HepG2 (cell line): ENCODE measurements around the gene VEGFC. TPM values are rescaled to one million over a fixed set of nuclear protein-coding genes. Genes with fewer than 3 reads are reported as not detected.

Experiments
- ATAC-seq: fragments of 200-7000 bp; cut with Tn5 transposase; 3 replicates; pipeline ENCODE4 v1.9.1; 2020; ENCODE audit warnings: mild to moderate bottlenecking, moderate library complexity
- BruUV-seq: library from RNA; stranded (reverse); fragments of 400-500 nt; replicated peaks from 2 replicates; lab custom pipeline; 2021; lab: Mats Ljungman, UMichigan
- CTCF ChIA-PET: fragments of 300-600 bp; formaldehyde crosslinking; extraction: SDS; loops from one replicate; lab custom pipeline; 2021; ENCODE audit warnings: low total read pairs, inconsistent platforms, low intra/inter-chr PET ratio; lab: Yijun Ruan, JAX
- POLR2A ChIA-PET: fragments of 350-600 bp; sonication (Branson Sonifier 250); formaldehyde crosslinking; loops from one replicate; lab custom pipeline; 2020; ENCODE audit warnings: antibody characterized with exemption, inconsistent platforms; lab: Yijun Ruan, JAX
- DNase-seq: peaks from one replicate; pipeline ENCODE4 v3.0.0-alpha.2; 2015; ENCODE audit warnings: low spot score
- FAIRE-seq: peaks from 3 replicates; lab custom pipeline; 2011; peaks lifted over from hg19 to GRCh38; lab: Jason Lieb, UNC
- H2AFZ ChIP-seq: one replicate; pipeline ENCODE4 v1.6.1; 2011; ENCODE audit warnings: low read length, inconsistent platforms
- H3K27ac ChIP-seq: fragments of 300-600 bp; 3 replicates; pipeline ENCODE4 v1.8.0; 2011; ENCODE audit warnings: mixed run types, mild to moderate bottlenecking, mixed read lengths, low read length, inconsistent platforms; ENCODE audit not compliant: insufficient read depth; ENCODE audit errors: extremely low read length
- H3K27me3 ChIP-seq, 2 experiments: fragments of 200-600 bp in 1 of 2; 2 replicates in 1 of 2; 3 replicates in 1 of 2; pipeline versions ENCODE4 v1.6.0 to v1.8.0; 2011; ENCODE audit warnings: low read length in 2 of 2, mild to moderate bottlenecking in 2 of 2, moderate library complexity in 2 of 2, inconsistent platforms in 1 of 2; ENCODE audit not compliant: insufficient read depth in 2 of 2, control insufficient read depth in 1 of 2
- H3K36me3 ChIP-seq, 2 experiments: fragments of 200-600 bp in 1 of 2; replicated peaks in 1 of 2; 2 replicates in 1 of 2; 3 replicates in 1 of 2; pipeline versions ENCODE4 v1.5.1 to v1.8.0; 2011; ENCODE audit warnings: low read length in 2 of 2, inconsistent platforms in 1 of 2; ENCODE audit not compliant: insufficient read depth in 2 of 2, control insufficient read depth in 1 of 2
- H3K4me1 ChIP-seq: 2 replicates; pipeline ENCODE4 v1.5.1; 2012; ENCODE audit warnings: low read length, inconsistent platforms; ENCODE audit not compliant: insufficient read depth
- H3K4me2 ChIP-seq: 2 replicates; pipeline ENCODE4 v1.6.0; 2011; ENCODE audit warnings: low read depth, low read length, inconsistent platforms
- H3K4me3 ChIP-seq, 3 experiments: fragments of 200-600 bp in 1 of 3; sonication (generic), shearing (Covaris generic) in 1 of 3; replicated peaks in 1 of 3; 2 replicates each; pipeline ENCODE4 v1.5.1; 2011 to 2016; ENCODE audit warnings: low read length in 3 of 3, inconsistent platforms in 2 of 3, low read depth in 2 of 3, mild to moderate bottlenecking in 2 of 3, control low read depth in 1 of 3, mixed read lengths in 1 of 3; ENCODE audit not compliant: insufficient read depth in 1 of 3
- H3K79me2 ChIP-seq: one replicate; pipeline ENCODE4 v1.6.1; 2011; ENCODE audit warnings: low read length, inconsistent platforms; ENCODE audit not compliant: insufficient read depth
- H3K9ac ChIP-seq: 2 replicates; pipeline ENCODE4 v1.6.0; 2011; ENCODE audit warnings: mild to moderate bottlenecking, low read depth, low read length, inconsistent platforms; ENCODE audit not compliant: insufficient read depth
- H3K9me3 ChIP-seq: 2 replicates; pipeline ENCODE4 v1.5.1; 2012; ENCODE audit warnings: mild to moderate bottlenecking, low read length
- H4K20me1 ChIP-seq: 2 replicates; pipeline ENCODE4 v1.6.0; 2011; ENCODE audit warnings: inconsistent platforms, mild to moderate bottlenecking, low read length, moderate library complexity; ENCODE audit not compliant: insufficient read depth
- ATF4 ChIP-seq, 2 experiments: fragments of 450-650 bp in 1 of 2; sonication (generic) in 1 of 2; formaldehyde crosslinking; IDR thresholded peaks; 2 replicates each; pipeline versions ENCODE4 v1.5.0 to v1.8.0; 2020 to 2022; ENCODE audit warnings: mild to moderate bottlenecking in 1 of 2, missing genetic modification reagents in 1 of 2
- ATF6 ChIP-seq: sonication (generic); formaldehyde crosslinking; conservative IDR thresholded peaks from 2 replicates; pipeline ENCODE4 v1.4.0; 2020; ENCODE audit warnings: missing genetic modification reagents
- CC2D1A ChIP-seq: sonication (generic); formaldehyde crosslinking; IDR thresholded peaks from 2 replicates; pipeline ENCODE4 v1.8.1; 2023; ENCODE audit warnings: mild to moderate bottlenecking, missing genetic modification reagents
- EHMT2 ChIP-seq: fragments of 200-600 bp; sonication (generic); IDR thresholded peaks from 2 replicates; pipeline ENCODE4 v1.7.0; 2017; ENCODE audit warnings: antibody characterized with exemption, low read depth, low read length, borderline replicate concordance
- FOXK2 ChIP-seq: fragments of 450-650 bp; IDR thresholded peaks from 2 replicates; pipeline ENCODE4 v1.6.1; 2016
- GATAD2A ChIP-seq: IDR thresholded peaks from 2 replicates; pipeline ENCODE4 v1.6.1; 2016
- KLF6 ChIP-seq: IDR thresholded peaks from 2 replicates; pipeline ENCODE4 v1.8.0; 2016; ENCODE audit warnings: missing biosample characterization, missing genetic modification reagents
- RFXANK ChIP-seq: IDR thresholded peaks from 2 replicates; pipeline ENCODE4 v1.6.1; 2016
- SMC3 ChIP-seq: IDR thresholded peaks from 2 replicates; pipeline ENCODE4 v1.6.1; 2011; ENCODE audit warnings: low read length, improper control_type of control experiment
- THAP11 ChIP-seq: IDR thresholded peaks from 2 replicates; pipeline ENCODE4 v1.6.1; 2016; ENCODE audit warnings: missing biosample characterization, missing genetic modification reagents
- U2AF1 ChIP-seq: fragments of 200-400 bp; formaldehyde crosslinking; optimal IDR thresholded peaks from 2 replicates; pipeline ENCODE3; 2017; ENCODE audit warnings: mild to moderate bottlenecking, low read depth, low read length
- YEATS2 ChIP-seq: sonication (generic); formaldehyde crosslinking; IDR thresholded peaks from 2 replicates; pipeline ENCODE4 v1.4.0; 2020; ENCODE audit warnings: missing genetic modification reagents, borderline replicate concordance
- ZBTB1 ChIP-seq: sonication (generic); formaldehyde crosslinking; IDR thresholded peaks from 2 replicates; pipeline ENCODE4 v1.4.0; 2020; ENCODE audit warnings: missing genetic modification reagents, borderline replicate concordance
- ZBTB7B ChIP-seq: sonication (generic); formaldehyde crosslinking; IDR thresholded peaks from 2 replicates; pipeline ENCODE4 v1.4.0; 2020; ENCODE audit warnings: missing genetic modification reagents
- ZNF207 ChIP-seq: fragments of 450-650 bp; IDR thresholded peaks from 2 replicates; pipeline ENCODE4 v1.6.1; 2016; ENCODE audit warnings: antibody characterized with exemption, borderline replicate concordance
- ZNF317 ChIP-seq: sonication (generic); formaldehyde crosslinking; IDR thresholded peaks from 2 replicates; pipeline ENCODE4 v1.5.0; 2020; ENCODE audit warnings: mild to moderate bottlenecking, missing genetic modification reagents
- ZNF350 ChIP-seq: sonication (generic); formaldehyde crosslinking; IDR thresholded peaks from 2 replicates; pipeline ENCODE4 v1.4.0; 2020; ENCODE audit warnings: mild to moderate bottlenecking, low read depth, missing genetic modification reagents, borderline replicate concordance
- ZNF513 ChIP-seq: sonication (generic); formaldehyde crosslinking; conservative IDR thresholded peaks from 2 replicates; pipeline ENCODE4 v1.5.0; 2020; ENCODE audit warnings: missing genetic modification reagents
- ZNF660 ChIP-seq: sonication (generic); formaldehyde crosslinking; IDR thresholded peaks from 2 replicates; pipeline ENCODE4 v1.5.1; 2020; ENCODE audit warnings: mild to moderate bottlenecking, low read depth, missing genetic modification reagents, borderline replicate concordance
- ZNF780A ChIP-seq: sonication (generic); formaldehyde crosslinking; IDR thresholded peaks from 2 replicates; pipeline ENCODE4 v1.8.0; 2022; ENCODE audit warnings: mild to moderate bottlenecking, missing genetic modification reagents, moderate library complexity
- ZNF841 ChIP-seq: sonication (generic); formaldehyde crosslinking; IDR thresholded peaks from 2 replicates; pipeline ENCODE4 v1.8.1; 2023; ENCODE audit warnings: missing genetic modification reagents, borderline replicate concordance
- WGBS: methylation state at CpG from one replicate; pipeline ENCODE4 v1.1.6; 2017; ENCODE audit warnings: low lambda C conversion rate; 5-methylcytosine and 5-hydroxymethylcytosine counted together
- in situ Hi-C: cut with HindIII; loops from 2 replicates; pipeline ENCODE4 v1.10.0; 2017; ENCODE audit warnings: low pct_unique_long_range_greater_than_20kb; ENCODE audit not compliant: extremely low pct_ligation_motif_present
- intact Hi-C: fragments of 100-400 bp; cut with micrococcal nuclease; formaldehyde crosslinking; loops from one replicate; pipeline ENCODE4 v1.10.0; 2022; ENCODE audit not compliant: unreplicated experiment
- polyA plus RNA-seq, 8 experiments: library from polyadenylated mRNA; depleted of rRNA in 3 of 8; stranded (reverse) in 7 of 8; unstranded in 1 of 8; fragments of >200 nt; fragmentation: Illumina TruSeq in 4 of 8; extraction: Trizol in 4 of 8; gene quantifications; 2 replicates each; pipeline versions ENCODE4 v1.2.1 to v1.2.3, GENCODE V29; 2011 to 2016; ENCODE audit warnings: low read depth in 4 of 8, missing spikeins in 1 of 8, mixed read lengths in 1 of 8; ENCODE audit not compliant: insufficient read depth in 1 of 8
- total RNA-seq, 5 experiments: library from RNA; depleted of rRNA; stranded (reverse); fragments of >200 nt; fragmentation: Illumina TruSeq; extraction: Trizol; gene quantifications; 2 replicates each; pipeline ENCODE4 v1.2.3, GENCODE V29; 2016; ENCODE audit warnings: low read depth in 1 of 5
- TF ChIP-seq, protein P1 (sequence below): sonication (generic); formaldehyde crosslinking; IDR thresholded peaks from 2 replicates; pipeline ENCODE4 v1.8.0; 2022; ENCODE audit warnings: missing genetic modification reagents, mild to moderate bottlenecking, borderline replicate concordance

The VEGFC gene
- total and polyA plus RNA-seq, 2 of the 13 experiments (the other 11 are each of a cell fraction or from before 2014, with no cell fraction given): not detected

- no peak for TF ChIP-seq THAP11 (CRISPR knock-in tag)
- TF ChIP-seq RFXANK (CRISPR knock-in tag): no peak
- TF ChIP-seq U2AF1: no peak
Measured at GRCh38 chr4:176642472-176642871, 150.2 kb downstream of the VEGFC start (continued).

DNA sequence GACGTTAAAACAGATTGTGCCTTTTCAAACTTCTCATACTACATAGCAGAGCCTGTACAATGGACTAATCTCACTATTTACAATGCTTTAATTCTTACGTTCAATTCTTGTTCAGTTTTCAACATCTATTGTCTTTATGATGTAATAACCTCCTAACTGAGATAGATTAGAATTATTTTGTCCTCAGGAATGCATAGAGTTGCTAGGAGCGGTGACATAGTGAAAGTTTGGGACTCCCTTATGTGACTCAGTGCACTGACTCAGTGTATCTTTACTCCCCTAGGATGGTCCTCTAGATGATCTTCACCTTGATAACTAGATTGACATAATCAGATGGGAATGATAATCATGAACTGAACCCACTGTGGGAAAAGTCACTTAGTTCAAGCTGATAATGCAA lies 151.5 kb downstream of the VEGFC start:
- Histone ChIP-seq H3K4me3 (no peak overlapping the region), H3K9me3 (no peaks in the 10 kb centered on the region), H3K4me2 (no peak overlapping the region), H3K27me3 (no peaks in the 10 kb centered on the region; a peak in 1 of 5 replicates), H3K79me2 (no peaks in the 10 kb centered on the region), H3K9ac (no peak overlapping the region), H2AFZ (no peak overlapping the region), H3K4me1 (no peaks in the 10 kb centered on the region), H3K27ac (no peak overlapping the region), H3K36me3 (no peaks in the 10 kb centered on the region), H4K20me1 (no peaks in the 10 kb centered on the region)
- no peak for ATAC-seq
- in situ Hi-C loops: no loop called here
- no peak for FAIRE-seq
- POLR2A ChIA-PET: no interaction called here
- DNase-seq: no peak
- 4% methylated on average over 3 of the region's 3 CpGs for WGBS
- no TSS peak for BruUV-seq
- CTCF ChIA-PET: no interaction called here
- intact Hi-C loops: no loop called here
- TF ChIP-seq SMC3 (no peak), ZNF207 (no peak), ZBTB1 (CRISPR knock-in tag) (no peak), CC2D1A (CRISPR knock-in tag) (no peak), KLF6 (CRISPR knock-in tag) (no peak), GATAD2A (no peak), ZNF350 (CRISPR knock-in tag) (no peak), ATF4 (CRISPR knock-in tag; IDR thresholded peaks at IDR 0.05) (no peak), ZBTB7B (CRISPR knock-in tag) (no peak), ZNF841 (CRISPR knock-in tag) (no peak), YEATS2 (CRISPR knock-in tag) (no peak), ZNF780A (CRISPR knock-in tag) (no peak), ATF6 (CRISPR knock-in tag) (no peak), EHMT2 (no peak), ZNF513 (no peak), ZNF317 (no peak), ZNF660 (no peak), FOXK2 (no peak)
- TF ChIP-seq, protein P1, sequence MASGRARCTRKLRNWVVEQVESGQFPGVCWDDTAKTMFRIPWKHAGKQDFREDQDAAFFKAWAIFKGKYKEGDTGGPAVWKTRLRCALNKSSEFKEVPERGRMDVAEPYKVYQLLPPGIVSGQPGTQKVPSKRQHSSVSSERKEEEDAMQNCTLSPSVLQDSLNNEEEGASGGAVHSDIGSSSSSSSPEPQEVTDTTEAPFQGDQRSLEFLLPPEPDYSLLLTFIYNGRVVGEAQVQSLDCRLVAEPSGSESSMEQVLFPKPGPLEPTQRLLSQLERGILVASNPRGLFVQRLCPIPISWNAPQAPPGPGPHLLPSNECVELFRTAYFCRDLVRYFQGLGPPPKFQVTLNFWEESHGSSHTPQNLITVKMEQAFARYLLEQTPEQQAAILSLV (CRISPR knock-in tag): no peak
